Amniotic epithelial cell (primary cell): ENCODE results near the gene GSTA3.

ENCODE experiments used
- DNase-seq: peaks from one replicate; pipeline ENCODE4 v3.0.0-alpha.2; 2010; ENCODE audit warnings: low read depth

Gene GSTA3

GRCh38 chr6:52858416-52858815, 51.1 kb downstream of the GSTA3 start:
- DNase-seq = no peak

GRCh38 chr6:52856137-52856536, 53.4 kb downstream of the GSTA3 start:
- peak; percentile 2 for DNase-seq

GRCh38 chr6:52849137-52849536, 60.4 kb downstream of the GSTA3 start:
- DNase-seq = no peak
